ENCODE measurements around the gene SETD7.

The SETD7 gene

GRCh38 chr4:139581096-139581495 lies 25.1 kb upstream of the SETD7 start:
- TF ChIP-seq CTCF (IDR thresholded peaks at IDR 0.05; ENCODE audit: control extremely low read depth, extremely low read depth, low read depth, missing control alignments): no peak
- ChIA-PET POLR2A (no interaction called here), CTCF (interaction anchor here (1.5 kb wide), 1 partner anchor 17 kb away, joined by 3 read pairs; no protein-coding TSS in a partner anchor)

GRCh38 chr4:139576219-139576618 lies 20.2 kb upstream of the SETD7 start:
- no peak for TF ChIP-seq CTCF (IDR thresholded peaks at IDR 0.05; ENCODE audit: control extremely low read depth, extremely low read depth, low read depth, missing control alignments)
- CTCF ChIA-PET: interaction anchor here (1.1 kb wide), 1 partner anchor 27 kb away, joined by 6 read pairs; no protein-coding TSS in a partner anchor
- POLR2A ChIA-PET: no interaction called here
- no peak for DNase-seq (ENCODE audit: extremely low spot score)

More at GRCh38 chr4:139581096-139581495, 25.1 kb upstream of the SETD7 start:
- DNase-seq (ENCODE audit: extremely low spot score): no peak

GRCh38 chr4:139575072-139575471 lies 19.1 kb upstream of the SETD7 start:
- DNase-seq (ENCODE audit: extremely low spot score): no peak
- ChIA-PET CTCF (no interaction called here), POLR2A (no interaction called here)
- TF ChIP-seq CTCF (IDR thresholded peaks at IDR 0.05; ENCODE audit: control extremely low read depth, extremely low read depth, low read depth, missing control alignments): no peak

GRCh38 chr4:139574641-139575040 lies 18.6 kb upstream of the SETD7 start:
- ChIA-PET CTCF (no interaction called here), POLR2A (no interaction called here)
- no peak for DNase-seq (ENCODE audit: extremely low spot score)
- no peak for TF ChIP-seq CTCF (IDR thresholded peaks at IDR 0.05; ENCODE audit: control extremely low read depth, extremely low read depth, low read depth, missing control alignments)

GRCh38 chr4:139568206-139568955 lies 12.4 kb upstream of the SETD7 start:
- CTCF ChIA-PET: interaction anchor here (0.9 kb wide), 1 partner anchor 35 kb away, joined by 3 read pairs; no protein-coding TSS in a partner anchor
- POLR2A ChIA-PET: no interaction called here
- no peak for DNase-seq (ENCODE audit: extremely low spot score)
- TF ChIP-seq CTCF (IDR thresholded peaks at IDR 0.05; ENCODE audit: control extremely low read depth, extremely low read depth, low read depth, missing control alignments): no peak

- ChIA-PET CTCF (no interaction called here), POLR2A (no interaction called here)
- DNase-seq (ENCODE audit: extremely low spot score): no peak
- no peak for TF ChIP-seq CTCF (IDR thresholded peaks at IDR 0.05; ENCODE audit: control extremely low read depth, extremely low read depth, low read depth, missing control alignments)
Measured at GRCh38 chr4:139567159-139567870, 11.3 kb upstream of the SETD7 start.
